Natural killer cell (primary cell): ENCODE measurements around the gene MGMT. TPM values are rescaled to one million over a fixed set of nuclear protein-coding genes. Genes with fewer than 3 reads are reported as not detected.

Source experiments
- ATAC-seq, 3 donors: fragments of 150-1000 bp in 2 of 3; fragments of 200-7000 bp in 1 of 3; cut with Tn5 transposase; 1 replicate in 1 of 3; 2 replicates in 2 of 3; pipeline ENCODE4 v1.10.0; 2021; ENCODE audit warnings: mild to moderate bottlenecking in 2 of 3, moderate library complexity in 2 of 3
- DNase-seq, 2 donors: peaks; one replicate each; pipeline versions ENCODE4 v3.0.0 to v3.0.0-alpha.2; 2013 to 2021; ENCODE audit warnings: mixed read lengths in 1 of 2
- H3K27ac ChIP-seq: one replicate; pipeline ENCODE4 v1.5.1; 2013; ENCODE audit warnings: mild to moderate bottlenecking, low read length
- H3K27me3 ChIP-seq: one replicate; pipeline ENCODE4 v1.6.1; 2013; ENCODE audit warnings: low read length; ENCODE audit not compliant: control insufficient read depth, insufficient read depth
- H3K36me3 ChIP-seq: one replicate; pipeline ENCODE4 v1.6.1; 2013; ENCODE audit warnings: low read length; ENCODE audit not compliant: control insufficient read depth, insufficient read depth
- H3K4me1 ChIP-seq: one replicate; pipeline ENCODE4 v1.6.1; 2013; ENCODE audit warnings: low read length; ENCODE audit not compliant: control insufficient read depth, insufficient read depth
- H3K4me3 ChIP-seq: one replicate; pipeline ENCODE4 v1.5.1; 2013; ENCODE audit warnings: low read length
- H3K9me3 ChIP-seq: one replicate; pipeline ENCODE4 v1.6.1; 2013; ENCODE audit warnings: low read length; ENCODE audit not compliant: control insufficient read depth, insufficient read depth
- H3K27ac Mint-ChIP-seq, 2 donors: one replicate each; pipeline ENCODE4 v1.8.0; 2022; ENCODE audit warnings: mild to moderate bottlenecking in 2 of 2, mixed read lengths in 2 of 2, moderate library complexity in 1 of 2
- H3K27me3 Mint-ChIP-seq, 2 donors: one replicate each; pipeline ENCODE4 v1.8.0; 2022; ENCODE audit warnings: low read depth in 2 of 2, mixed read lengths in 2 of 2
- H3K36me3 Mint-ChIP-seq: one replicate; pipeline ENCODE4 v1.8.0; 2022; ENCODE audit warnings: mixed read lengths
- H3K4me1 Mint-ChIP-seq, 2 donors: one replicate each; pipeline ENCODE4 v1.8.0; 2022; ENCODE audit warnings: mixed read lengths in 2 of 2
- H3K4me3 Mint-ChIP-seq: one replicate; pipeline ENCODE4 v1.8.0; 2022; ENCODE audit warnings: mild to moderate bottlenecking, moderate library complexity, mixed read lengths
- H3K9me3 Mint-ChIP-seq, 2 donors: one replicate each; pipeline ENCODE4 v1.8.0; 2022; ENCODE audit warnings: mixed read lengths in 2 of 2
- WGBS: methylation state at CpG from one replicate; pipeline ENCODE4 v1.1.7; 2013; ENCODE audit warnings: missing lambda C conversion rate; ENCODE audit not compliant: insufficient coverage; 5-methylcytosine and 5-hydroxymethylcytosine counted together
- intact Hi-C: fragments of 100-400 bp; cut with micrococcal nuclease; formaldehyde crosslinking; loops from one replicate; pipeline ENCODE4 v1.14.2; 2022
- total RNA-seq, 4 donors: library from RNA; stranded (reverse); fragments of 120-200 nt in 1 of 4; gene quantifications; one replicate each; pipeline versions ENCODE4 v1.2.3 to v1.2.4, GENCODE V29; 2013 to 2022
- TF ChIP-seq, protein P1 (sequence below): fragments of 200-600 bp; IDR thresholded peaks from one replicate; pipeline ENCODE4 v1.8.0; 2022; ENCODE audit warnings: antibody characterized with exemption

The MGMT gene
- total RNA-seq, 3 donors from 2014 or later (not counting 1 experiment from before 2014, with no cell fraction given): 16.5 to 19.7 (median 18.8) TPM

DNA sequence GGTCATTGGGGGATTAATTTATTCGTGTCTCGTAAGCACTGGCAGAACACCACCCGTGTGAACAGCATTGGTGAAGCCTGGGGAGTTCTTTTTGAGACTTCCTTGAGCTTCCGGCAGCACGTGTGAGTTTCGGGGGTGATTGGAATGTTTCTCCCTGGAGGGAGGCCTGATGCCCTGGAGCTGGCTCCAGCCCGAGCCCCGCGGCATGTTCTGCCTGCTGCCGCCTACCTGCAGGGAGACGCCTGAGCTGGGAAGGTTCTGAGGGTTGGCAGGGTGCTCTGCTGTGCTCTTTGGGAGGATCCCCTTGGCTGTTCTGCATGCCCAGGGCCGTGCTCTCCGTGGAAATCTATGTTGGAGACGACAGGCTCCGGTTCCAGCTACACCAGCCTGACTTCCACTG, 159.3 kb downstream of the MGMT start:
- no peaks in the 10 kb centered on the region for H3K4me1 ChIP-seq
- no peaks in the 10 kb centered on the region for H3K9me3 ChIP-seq
- WGBS: 98% methylated on average over 15 of the region's 15 CpGs
- Mint-ChIP-seq H3K27ac (no peak overlapping the region), H3K36me3 (no peaks in the 10 kb centered on the region), H3K27me3 (no peaks in the 10 kb centered on the region), H3K4me1 (peaks cover 21 to 25% of the 10 kb centered on the region in 2 donors), H3K9me3 (no peaks in the 10 kb centered on the region), H3K4me3 (no peak overlapping the region)
- no peak for ATAC-seq
- TF ChIP-seq, protein P1, sequence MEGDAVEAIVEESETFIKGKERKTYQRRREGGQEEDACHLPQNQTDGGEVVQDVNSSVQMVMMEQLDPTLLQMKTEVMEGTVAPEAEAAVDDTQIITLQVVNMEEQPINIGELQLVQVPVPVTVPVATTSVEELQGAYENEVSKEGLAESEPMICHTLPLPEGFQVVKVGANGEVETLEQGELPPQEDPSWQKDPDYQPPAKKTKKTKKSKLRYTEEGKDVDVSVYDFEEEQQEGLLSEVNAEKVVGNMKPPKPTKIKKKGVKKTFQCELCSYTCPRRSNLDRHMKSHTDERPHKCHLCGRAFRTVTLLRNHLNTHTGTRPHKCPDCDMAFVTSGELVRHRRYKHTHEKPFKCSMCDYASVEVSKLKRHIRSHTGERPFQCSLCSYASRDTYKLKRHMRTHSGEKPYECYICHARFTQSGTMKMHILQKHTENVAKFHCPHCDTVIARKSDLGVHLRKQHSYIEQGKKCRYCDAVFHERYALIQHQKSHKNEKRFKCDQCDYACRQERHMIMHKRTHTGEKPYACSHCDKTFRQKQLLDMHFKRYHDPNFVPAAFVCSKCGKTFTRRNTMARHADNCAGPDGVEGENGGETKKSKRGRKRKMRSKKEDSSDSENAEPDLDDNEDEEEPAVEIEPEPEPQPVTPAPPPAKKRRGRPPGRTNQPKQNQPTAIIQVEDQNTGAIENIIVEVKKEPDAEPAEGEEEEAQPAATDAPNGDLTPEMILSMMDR: no peak
- no peaks in the 10 kb centered on the region for H3K27me3 ChIP-seq
- H3K36me3 ChIP-seq: no peaks in the 10 kb centered on the region
- no peak overlapping the region for H3K27ac ChIP-seq
- no peak overlapping the region for H3K4me3 ChIP-seq
- intact Hi-C loops: no loop called here
- no peak for DNase-seq

DNA sequence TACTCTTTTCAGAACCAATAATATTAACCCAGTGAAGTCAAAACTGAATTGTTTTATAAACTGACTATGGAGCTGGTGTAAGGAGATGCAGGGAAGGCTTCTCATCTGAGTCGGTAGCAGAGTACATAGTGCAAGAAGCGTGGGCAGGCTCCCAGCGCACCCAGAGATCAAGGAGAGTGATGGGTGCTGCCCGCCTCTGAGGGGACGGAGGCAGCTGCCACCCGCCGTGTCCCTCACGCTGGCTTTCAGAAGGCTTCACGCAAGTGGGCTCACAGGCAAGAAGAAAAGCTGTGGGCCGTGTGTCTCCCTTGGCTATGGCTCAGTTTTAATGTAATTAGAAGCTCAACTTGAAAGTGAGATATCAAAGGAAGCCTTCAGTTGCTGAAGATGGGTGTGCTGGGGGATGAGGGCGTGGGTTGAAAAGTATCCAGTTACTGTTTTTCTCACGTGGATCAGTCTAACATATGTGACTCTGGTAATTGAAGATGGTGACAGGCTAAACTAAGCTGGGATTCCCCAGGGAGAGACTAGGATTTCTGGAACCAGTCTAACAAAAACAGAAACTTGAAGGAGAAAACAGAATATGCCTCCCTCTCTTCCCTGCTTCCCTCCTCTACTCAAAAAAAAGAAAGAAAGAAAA, 159.9 kb downstream of the MGMT start:
- no peaks in the 10 kb centered on the region for H3K27me3 Mint-ChIP-seq
- TF ChIP-seq, protein P1: no peak
- DNase-seq: no peak
- H3K27ac ChIP-seq: no peak overlapping the region
- no peaks in the 10 kb centered on the region for H3K36me3 Mint-ChIP-seq
- no peaks in the 10 kb centered on the region for H3K9me3 ChIP-seq
- H3K27me3 ChIP-seq: no peaks in the 10 kb centered on the region
- H3K27ac Mint-ChIP-seq: peak overlapping the region in 1 of 2 donors; percentile 48
- ATAC-seq: no peak
- H3K9me3 Mint-ChIP-seq: no peaks in the 10 kb centered on the region
- intact Hi-C loops: no loop called here
- H3K4me3 ChIP-seq: no peak overlapping the region
- no peaks in the 10 kb centered on the region for H3K4me1 ChIP-seq
- peaks cover 14 to 20% of the 10 kb centered on the region in 2 donors for H3K4me1 Mint-ChIP-seq
- no peak overlapping the region for H3K4me3 Mint-ChIP-seq
- WGBS: 87% methylated on average over 12 of the region's 12 CpGs
- H3K36me3 ChIP-seq: no peaks in the 10 kb centered on the region

DNA sequence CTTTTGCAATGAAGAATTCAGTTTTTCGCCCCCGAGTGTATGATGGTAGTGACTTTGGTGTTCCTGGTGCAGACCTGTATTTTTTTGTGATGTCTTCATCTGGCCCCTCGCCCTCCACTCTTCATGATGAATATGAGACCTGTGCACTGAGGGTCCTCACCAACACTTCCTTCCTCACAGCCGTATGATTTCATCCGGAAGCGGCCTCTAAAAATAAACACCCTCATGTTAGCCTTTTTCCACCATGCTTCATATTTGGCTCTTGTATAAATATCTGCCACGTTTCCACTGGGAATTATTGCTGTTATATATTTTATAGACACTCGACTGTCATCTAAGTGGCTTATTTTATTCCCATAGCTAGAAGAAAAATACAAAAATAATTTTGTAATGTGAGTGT, 160.4 kb downstream of the MGMT start:
- no peaks in the 10 kb centered on the region for H3K36me3 Mint-ChIP-seq
- H3K4me3 ChIP-seq: no peak overlapping the region
- 42% methylated on average over 4 of the region's 8 CpGs for whole genome bisulfite sequencing
- no peaks in the 10 kb centered on the region for H3K27me3 Mint-ChIP-seq
- H3K27me3 ChIP-seq: no peaks in the 10 kb centered on the region
- H3K4me1 Mint-ChIP-seq: peaks cover 14 to 20% of the 10 kb centered on the region in 2 donors
- H3K4me3 Mint-ChIP-seq: no peak overlapping the region
- DNase-seq (no peak), ATAC-seq (no peak)
- TF ChIP-seq, protein P1: no peak
- peak overlapping the region in 1 of 2 donors; percentile 48 for H3K27ac Mint-ChIP-seq
- no peaks in the 10 kb centered on the region for H3K9me3 Mint-ChIP-seq
- H3K4me1 ChIP-seq: no peaks in the 10 kb centered on the region
- no peaks in the 10 kb centered on the region for H3K9me3 ChIP-seq
- no peaks in the 10 kb centered on the region for H3K36me3 ChIP-seq
- intact Hi-C loops: no loop called here
- H3K27ac ChIP-seq: no peak overlapping the region

DNA sequence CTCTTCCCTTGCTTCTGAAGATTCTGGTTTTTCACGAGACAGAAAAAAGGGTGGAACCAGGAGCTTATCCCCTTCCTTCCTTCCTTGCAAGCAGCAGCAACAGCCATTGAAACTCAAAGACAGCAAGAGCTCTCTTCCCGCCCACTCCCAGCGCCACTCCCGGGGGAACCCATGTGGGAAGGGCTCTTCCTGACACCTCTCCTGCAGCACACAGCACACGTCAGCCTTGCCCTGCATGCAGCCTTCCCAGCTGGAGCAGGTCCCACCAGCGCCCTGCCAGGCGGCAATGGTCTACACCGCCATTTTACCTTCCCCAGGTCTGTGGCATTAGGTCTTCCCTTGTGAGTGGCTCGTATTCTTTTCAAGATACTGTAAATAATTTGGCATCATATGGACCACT, 161.8 kb downstream of the MGMT start:
- Histone ChIP-seq H3K27me3 (no peaks in the 10 kb centered on the region), H3K4me1 (no peaks in the 10 kb centered on the region), H3K36me3 (no peaks in the 10 kb centered on the region), H3K27ac (no peak overlapping the region), H3K9me3 (no peaks in the 10 kb centered on the region), H3K4me3 (no peak overlapping the region)
- Mint-ChIP-seq H3K9me3 (peaks cover 0 to under 1% of the 10 kb centered on the region in 2 donors), H3K36me3 (no peaks in the 10 kb centered on the region), H3K4me1 (peaks cover 16 to 20% of the 10 kb centered on the region in 2 donors), H3K27ac (no peak overlapping the region), H3K4me3 (no peak overlapping the region), H3K27me3 (no peaks in the 10 kb centered on the region)
- intact Hi-C loops: no loop called here
- TF ChIP-seq, protein P1: no peak
- 93% methylated on average over 9 of the region's 9 CpGs for WGBS
- ATAC-seq: no peak
- no peak for DNase-seq
